GM23248 (cell line): ENCODE results near the gene KRT84. TPM values are rescaled to one million over a fixed set of nuclear protein-coding genes. Genes with fewer than 3 reads are reported as not detected.
"Not testable (repeated sequence)": the region's sequence is repeated elsewhere in the genome, so short reads cannot be mapped to it uniquely, and the experiment has no call there.

Source experiments
- DNase-seq: peaks from one replicate; pipeline ENCODE4 v3.0.0-alpha.2; 2015
- H2AFZ ChIP-seq: fragments of 200-600 bp; sonication (generic); 2 replicates; pipeline ENCODE4 v1.6.1; 2016; ENCODE audit warnings: antibody characterized with exemption
- H3F3A ChIP-seq: fragments of 200-600 bp; sonication (generic); 2 replicates; pipeline ENCODE4 v1.6.1; 2016; ENCODE audit warnings: mild to moderate bottlenecking, antibody characterized with exemption, mixed run types; ENCODE audit not compliant: insufficient read depth
- H3K27ac ChIP-seq: fragments of 200-600 bp; sonication (generic); 2 replicates; pipeline ENCODE4 v1.5.1; 2016; ENCODE audit warnings: mild to moderate bottlenecking
- H3K27me3 ChIP-seq: fragments of 200-600 bp; sonication (generic); replicated peaks from 2 replicates; pipeline ENCODE4 v1.6.1; 2016; ENCODE audit warnings: mild to moderate bottlenecking; ENCODE audit not compliant: insufficient read depth
- H3K36me3 ChIP-seq: fragments of 200-600 bp; sonication (generic); 2 replicates; pipeline ENCODE4 v1.6.1; 2016; ENCODE audit warnings: low read depth, mild to moderate bottlenecking
- H3K4me1 ChIP-seq: fragments of 200-600 bp; sonication (generic); 2 replicates; pipeline ENCODE4 v1.6.1; 2016; ENCODE audit warnings: mild to moderate bottlenecking; ENCODE audit not compliant: insufficient read depth
- H3K4me2 ChIP-seq: fragments of 200-600 bp; sonication (generic); one replicate; pipeline ENCODE4 v1.6.1; 2016; ENCODE audit warnings: mild to moderate bottlenecking; ENCODE audit not compliant: unreplicated experiment
- H3K4me3 ChIP-seq: fragments of 200-600 bp; sonication (generic); 2 replicates; pipeline ENCODE4 v1.5.1; 2016; ENCODE audit warnings: mild to moderate bottlenecking
- H3K79me2 ChIP-seq: fragments of 200-600 bp; sonication (generic); 2 replicates; pipeline ENCODE4 v1.6.1; 2016; ENCODE audit warnings: mild to moderate bottlenecking; ENCODE audit not compliant: insufficient read depth
- H3K9ac ChIP-seq: fragments of 200-600 bp; sonication (generic); 2 replicates; pipeline ENCODE4 v1.6.1; 2016; ENCODE audit warnings: mild to moderate bottlenecking
- H3K9me2 ChIP-seq: fragments of 200-600 bp; sonication (generic); 2 replicates; pipeline ENCODE4 v1.6.1; 2016; ENCODE audit warnings: mixed run types, mild to moderate bottlenecking, moderate library complexity; ENCODE audit not compliant: insufficient read depth
- H3K9me3 ChIP-seq: fragments of 200-600 bp; sonication (generic); one replicate; pipeline ENCODE4 v1.6.1; 2017; ENCODE audit warnings: low read depth
- H4K20me1 ChIP-seq: fragments of 200-600 bp; sonication (generic); 2 replicates; pipeline ENCODE4 v1.6.0; 2016; ENCODE audit not compliant: insufficient read depth
- EZH2 ChIP-seq: fragments of 200-600 bp; sonication (generic); IDR thresholded peaks from 2 replicates; pipeline ENCODE4 v1.6.1; 2018; ENCODE audit warnings: antibody characterized with exemption, mild to moderate bottlenecking; ENCODE audit not compliant: insufficient read depth, poor library complexity, severe bottlenecking
- EZH2phosphoT487 ChIP-seq: fragments of 200-600 bp; sonication (generic); IDR thresholded peaks from 2 replicates; pipeline ENCODE4 v1.6.1; 2018; ENCODE audit warnings: antibody characterized with exemption, moderate library complexity, mild to moderate bottlenecking, low read depth; ENCODE audit not compliant: insufficient read depth
- WGBS, 2 experiments: methylation state at CpG; one replicate each; pipeline ENCODE4 v1.1.6; 2015 to 2017; ENCODE audit warnings: low lambda C conversion rate in 2 of 2, low coverage in 1 of 2; ENCODE audit errors: missing lambda C conversion rate in 2 of 2; 5-methylcytosine and 5-hydroxymethylcytosine counted together
- in situ Hi-C: fragments of 300-500 bp; cut with MboI; formaldehyde crosslinking; loops from 2 replicates; pipeline ENCODE4 v1.15.0; 2020
- polyA plus RNA-seq: library from polyadenylated mRNA; unstranded; fragments of >200 nt; fragmentation: Nextera tagmentation; extraction: Ambion mirVana; gene quantifications from 2 replicates; pipeline ENCODE4 v1.2.1, GENCODE V29; 2016
- total RNA-seq: library from RNA; depleted of rRNA; stranded (reverse); fragments of >200 nt; shearing (Covaris generic); gene quantifications from 2 replicates; pipeline ENCODE4 v1.2.3, GENCODE V29; 2014

KRT84 gene
- total and polyA plus RNA-seq, 2 experiments from 2014 or later = not detected

DNA sequence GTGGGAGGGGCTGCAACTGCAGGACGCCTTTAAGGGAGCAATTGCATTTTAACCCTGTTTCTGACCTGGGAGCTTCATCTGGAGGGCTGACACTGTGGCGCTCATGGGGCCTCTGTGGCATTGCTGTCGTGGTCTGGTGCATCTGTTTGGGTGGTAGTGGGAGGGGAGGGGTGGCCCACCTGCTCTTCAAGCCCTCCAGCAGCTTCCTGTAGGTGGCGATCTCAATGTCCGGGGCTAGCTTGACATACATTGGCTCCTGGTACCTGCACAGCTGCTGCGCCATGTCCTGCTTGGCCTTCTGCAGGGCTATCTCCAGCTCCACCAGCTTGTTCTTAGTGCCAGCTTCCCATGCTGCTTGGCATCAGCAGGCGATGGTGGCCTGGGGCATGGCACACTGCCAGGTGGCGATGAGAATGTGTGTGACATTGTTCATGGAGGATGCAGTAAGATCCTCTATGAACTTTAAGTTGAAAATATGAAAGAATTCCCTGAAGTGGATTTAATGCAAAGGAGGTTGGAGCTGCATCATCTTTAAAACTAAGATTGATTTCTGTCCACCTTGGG is 28.4 kb upstream of the KRT84 start:
- H3K9ac ChIP-seq = no peak overlapping the region
- no peaks in the 10 kb centered on the region for H3K79me2 ChIP-seq
- H3K4me2 ChIP-seq = no peak overlapping the region
- no peaks in the 10 kb centered on the region for H3K27me3 ChIP-seq
- no peak overlapping the region for H3K4me3 ChIP-seq
- H3K36me3 ChIP-seq = no peaks in the 10 kb centered on the region
- DNase-seq = no peak
- H3K9me2 ChIP-seq = no peaks in the 10 kb centered on the region
- in situ Hi-C loops = no loop called here
- TF ChIP-seq EZH2 = no peak
- no peak for TF ChIP-seq EZH2phosphoT487
- H2AFZ ChIP-seq = no peak overlapping the region
- H3K9me3 ChIP-seq = no peaks in the 10 kb centered on the region
- H4K20me1 ChIP-seq = no peaks in the 10 kb centered on the region
- no peaks in the 10 kb centered on the region for H3F3A ChIP-seq
- H3K4me1 ChIP-seq = no peaks in the 10 kb centered on the region
- 57 to 60% methylated on average over 8 of the region's 8 CpGs for WGBS, 2 experiments
- no peak overlapping the region for H3K27ac ChIP-seq

DNA sequence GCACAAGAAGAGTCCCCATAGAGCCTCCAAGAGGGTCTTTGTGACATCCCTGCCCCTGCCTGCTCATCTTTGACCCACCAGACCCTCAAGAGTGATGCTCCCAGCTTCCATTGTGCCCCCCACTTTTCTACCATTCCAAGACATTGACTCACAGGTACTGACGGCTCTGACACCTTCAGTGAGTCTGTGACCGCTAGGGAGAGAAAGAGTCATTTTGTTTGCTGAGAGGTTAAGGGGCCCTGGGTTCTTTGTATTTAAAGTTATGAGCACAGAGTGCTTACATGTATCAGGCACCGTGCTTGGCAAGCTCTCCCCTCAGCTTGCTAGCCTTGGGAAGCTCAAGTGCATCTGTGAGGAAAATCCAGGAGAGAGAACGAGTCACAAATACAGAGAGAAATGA is 27.8 kb upstream of the KRT84 start:
- no peaks in the 10 kb centered on the region for H3K9me3 ChIP-seq
- 52 to 58% methylated on average over 4 of the region's 4 CpGs for WGBS, 2 experiments
- H2AFZ ChIP-seq = no peak overlapping the region
- H3F3A ChIP-seq = no peaks in the 10 kb centered on the region
- H3K36me3 ChIP-seq = no peaks in the 10 kb centered on the region
- H3K4me2 ChIP-seq = no peak overlapping the region
- no peak overlapping the region for H3K9ac ChIP-seq
- no peaks in the 10 kb centered on the region for H3K9me2 ChIP-seq
- no peaks in the 10 kb centered on the region for H3K27me3 ChIP-seq
- H4K20me1 ChIP-seq = no peaks in the 10 kb centered on the region
- TF ChIP-seq EZH2phosphoT487 (no peak), EZH2 (no peak)
- H3K79me2 ChIP-seq = no peaks in the 10 kb centered on the region
- no peak overlapping the region for H3K27ac ChIP-seq
- H3K4me3 ChIP-seq = no peak overlapping the region
- DNase-seq = no peak
- in situ Hi-C loops = no loop called here
- H3K4me1 ChIP-seq = no peaks in the 10 kb centered on the region

DNA sequence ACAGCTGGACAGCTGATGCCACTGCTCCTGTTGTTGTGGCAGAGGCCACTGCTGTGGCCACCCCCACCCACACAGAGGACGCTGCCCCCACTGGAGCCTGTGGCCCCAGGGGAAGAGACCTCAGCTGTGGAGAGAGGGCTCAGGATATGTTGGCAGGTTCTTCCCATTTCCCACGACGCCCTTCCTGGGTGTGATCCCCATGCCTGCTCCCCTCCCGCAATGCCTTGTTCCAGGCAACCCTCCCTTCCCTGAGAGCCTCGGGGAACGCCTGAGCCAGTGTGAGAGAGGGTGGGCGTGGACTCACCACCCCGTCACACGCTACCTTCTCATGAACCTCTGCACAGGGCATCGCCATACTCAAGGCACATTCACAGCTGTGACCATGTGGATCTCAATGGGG is 26.4 kb upstream of the KRT84 start:
- 61 to 69% methylated on average over 9 to 10 of the region's 10 CpGs for WGBS, 2 experiments
- Histone ChIP-seq H3K4me2 (no peak overlapping the region), H3K27ac (no peak overlapping the region), H4K20me1 (no peaks in the 10 kb centered on the region), H3K79me2 (no peaks in the 10 kb centered on the region), H2AFZ (no peak overlapping the region), H3K27me3 (no peaks in the 10 kb centered on the region), H3K4me1 (no peaks in the 10 kb centered on the region), H3K9ac (no peak overlapping the region), H3F3A (no peaks in the 10 kb centered on the region), H3K9me2 (no peaks in the 10 kb centered on the region), H3K9me3 (no peaks in the 10 kb centered on the region), H3K4me3 (no peak overlapping the region), H3K36me3 (no peaks in the 10 kb centered on the region)
- no peak for DNase-seq
- in situ Hi-C loops = no loop called here
- TF ChIP-seq EZH2 (no peak), EZH2phosphoT487 (no peak)

DNA sequence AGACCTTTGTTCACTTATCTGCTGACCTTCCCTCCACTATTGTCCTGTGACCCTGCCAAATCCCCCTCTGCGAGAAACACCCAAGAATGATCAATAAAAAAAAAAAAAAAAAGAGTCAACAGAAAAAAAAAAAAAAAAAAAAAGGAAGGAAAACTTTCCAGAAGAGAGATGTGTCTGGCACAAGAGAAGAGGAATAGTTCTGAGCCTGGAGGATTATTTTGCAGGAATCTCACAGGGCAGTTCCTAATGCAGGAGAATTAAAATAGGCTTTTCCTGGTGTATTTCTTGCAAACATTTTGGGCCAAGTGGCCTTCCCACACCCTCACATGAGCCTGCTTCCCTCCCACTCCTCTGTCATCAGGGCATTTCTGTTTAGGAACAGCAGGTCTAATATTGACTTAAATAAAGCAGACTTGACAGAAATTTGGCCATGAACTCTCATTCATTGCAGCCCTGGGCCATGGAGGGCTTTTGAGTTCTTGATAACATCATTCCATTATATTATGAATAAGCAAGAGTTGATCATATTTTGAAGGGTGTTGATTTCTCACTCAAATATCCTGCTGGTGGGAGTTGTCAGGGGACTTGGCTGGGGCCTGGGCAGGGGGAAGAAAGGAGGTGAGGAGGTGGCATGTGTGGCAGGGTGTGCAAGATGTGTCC is 25.3 kb upstream of the KRT84 start:
- DNase-seq, H3K4me3 ChIP-seq, in situ Hi-C loops, H3K9me2 ChIP-seq, H3K36me3 ChIP-seq, H2AFZ ChIP-seq, H3K4me1 ChIP-seq, H3K4me2 ChIP-seq, H3K79me2 ChIP-seq, H3F3A ChIP-seq, H3K9me3 ChIP-seq, H4K20me1 ChIP-seq, H3K9ac ChIP-seq, H3K27ac ChIP-seq, H3K27me3 ChIP-seq: not testable (repeated sequence)
- WGBS, 2 experiments = 100% methylated on average over 1 of the region's 1 CpG; no CpG with 5 or more reads in 1 of the 2 experiments
